OCI-LY3 (cell line): ENCODE measurements around the gene NLRC5.

Experiments
- CTCF ChIP-seq: fragments of 200-600, 300-600 bp; sonication (generic); IDR thresholded peaks from 2 replicates; pipeline ENCODE4 v1.5.1; 2014; ENCODE audit warnings: antibody characterized with exemption, low read length, low read depth
- EZH2phosphoT487 ChIP-seq: fragments of 200-600 bp; shearing (Covaris generic); IDR thresholded peaks from 2 replicates; pipeline ENCODE4 v1.6.1; 2018; ENCODE audit warnings: antibody characterized with exemption, mixed run types, low read depth

GRCh38 chr16:56989988-56990387 is 631 bp downstream of the NLRC5 start:
- TF ChIP-seq CTCF (no peak), EZH2phosphoT487 (no peak)
